Esophagus squamous epithelium (tissue), 5 donors: Measurements from ENCODE around the gene P2RY6. TPM values are rescaled to one million over a fixed set of nuclear protein-coding genes. Genes with fewer than 3 reads are reported as not detected.

ENCODE experiments used
- DNase-seq: peaks from one replicate; lab custom pipeline; 2025; lab: John Stamatoyannopoulos, UW
- H3K27ac ChIP-seq, 4 donors: fragments of 200-600 bp; sonication (generic); one replicate each; pipeline ENCODE4 v1.5.1; 2016 to 2019; ENCODE audit warnings: mild to moderate bottlenecking in 1 of 4
- H3K27me3 ChIP-seq, 4 donors: fragments of 200-600 bp; sonication (generic); 1 replicate in 3 of 4; 2 replicates in 1 of 4; pipeline versions ENCODE4 v1.5.1 to v1.6.0; 2017 to 2021; ENCODE audit warnings: antibody characterized with exemption in 1 of 4
- H3K36me3 ChIP-seq, 3 donors: fragments of 200-600 bp; sonication (generic); one replicate each; pipeline ENCODE4 v1.5.1; 2016 to 2019
- H3K4me1 ChIP-seq, 3 donors: fragments of 200-600 bp; sonication (generic); one replicate each; pipeline ENCODE4 v1.5.1; 2017 to 2019
- H3K4me3 ChIP-seq, 4 donors: fragments of 200-600 bp; sonication (generic); 1 replicate in 3 of 4; 2 replicates in 1 of 4; pipeline ENCODE4 v1.5.1; 2016 to 2019; ENCODE audit warnings: mild to moderate bottlenecking in 2 of 4, moderate library complexity in 1 of 4
- H3K9me3 ChIP-seq, 3 donors: fragments of 200-600 bp; sonication (generic); one replicate each; pipeline ENCODE4 v1.5.1; 2016 to 2019
- CTCF ChIP-seq, 6 experiments: fragments of 450-650 bp in 4 of 6; fragments of 200-600 bp in 2 of 6; sonication (generic) in 2 of 6; IDR thresholded peaks; one replicate each; pipeline ENCODE4 v1.5.1; 2016 to 2019; ENCODE audit warnings: antibody characterized with exemption in 6 of 6, mild to moderate bottlenecking in 4 of 6, moderate library complexity in 4 of 6
- POLR2A ChIP-seq, 4 donors: fragments of 450-650 bp; IDR thresholded peaks; one replicate each; pipeline ENCODE4 v1.6.1; 2017; ENCODE audit warnings: antibody characterized with exemption in 4 of 4, mild to moderate bottlenecking in 4 of 4, moderate library complexity in 3 of 4
- WGBS, 2 donors: methylation state at CpG; one replicate each; pipeline ENCODE4 v1.1.5; 2018; 5-methylcytosine and 5-hydroxymethylcytosine counted together
- intact Hi-C: fragments of 100-400 bp; cut with DNase I; formaldehyde crosslinking; loops from one replicate; pipeline ENCODE4 v1.15.0; 2022
- total RNA-seq, 4 donors: library from RNA; depleted of rRNA; stranded (reverse); fragments of >200 nt; gene quantifications; one replicate each; pipeline ENCODE4 v1.1.0, GENCODE V29; 2016
- donor health status: DM: yes; HTN: yes; CAD: no.

Gene P2RY6
- total RNA-seq, 4 donors from 2014 or later: 0.26 to 3.6 (median 1.3) TPM

GRCh38 chr11:73241300-73241699, 30.8 kb upstream of the P2RY6 start:
- H3K9me3 ChIP-seq: no peaks in the 10 kb centered on the region
- intact Hi-C loops: no loop called here
- H3K36me3 ChIP-seq: peaks cover 0 to 59% (median 0%) of the 10 kb centered on the region in 3 donors
- no peaks in the 10 kb centered on the region for H3K27me3 ChIP-seq
- no peak overlapping the region for H3K27ac ChIP-seq
- WGBS, 2 donors: 89 to 94% methylated on average over 4 of the region's 4 CpGs
- no peak for DNase-seq
- TF ChIP-seq POLR2A (IDR thresholded peaks at IDR 0.05) (no peak), CTCF (IDR thresholded peaks at IDR 0.05) (no peak)
- peaks cover 15 to 52% (median 27%) of the 10 kb centered on the region in 3 donors for H3K4me1 ChIP-seq
- no peak overlapping the region for H3K4me3 ChIP-seq

- TF ChIP-seq CTCF (IDR thresholded peaks at IDR 0.05) (peak; percentile 74 to 90 (median 82)), POLR2A (IDR thresholded peaks at IDR 0.05) (no peak)
- DNase-seq: no peak
- Histone ChIP-seq H3K9me3 (no peaks in the 10 kb centered on the region), H3K36me3 (peaks cover 0 to 48% (median 0%) of the 10 kb centered on the region in 3 donors), H3K4me1 (peaks cover 11 to 40% (median 21%) of the 10 kb centered on the region in 3 donors), H3K4me3 (peak overlapping the region in 1 of 4 donors; percentile 49), H3K27ac (peak overlapping the region in 1 of 4 donors; percentile 32), H3K27me3 (no peaks in the 10 kb centered on the region)
- 29 to 34% methylated on average over 5 to 7 of the region's 12 CpGs for WGBS, 2 donors
- intact Hi-C loops: no loop called here
Measured at GRCh38 chr11:73242251-73243092, 29.7 kb upstream of the P2RY6 start.

GRCh38 chr11:73243093-73243485, 29.0 kb upstream of the P2RY6 start:
- WGBS, 2 donors: 74 to 82% methylated on average over 5 to 8 of the region's 8 CpGs
- TF ChIP-seq CTCF (IDR thresholded peaks at IDR 0.05) (no peak), POLR2A (IDR thresholded peaks at IDR 0.05) (no peak)
- intact Hi-C loops: no loop called here

GRCh38 chr11:73244589-73245240, 27.4 kb upstream of the P2RY6 start:
- Histone ChIP-seq H3K4me1 (peaks cover 9 to 25% (median 17%) of the 10 kb centered on the region in 3 donors), H3K27me3 (no peaks in the 10 kb centered on the region), H3K9me3 (no peaks in the 10 kb centered on the region), H3K4me3 (no peak overlapping the region), H3K27ac (no peak overlapping the region), H3K36me3 (peaks cover 0 to 26% (median 0%) of the 10 kb centered on the region in 3 donors)
- intact Hi-C loops: no loop called here
- 63 to 80% methylated on average over 4 of the region's 4 CpGs for WGBS, 2 donors
- TF ChIP-seq CTCF (IDR thresholded peaks at IDR 0.05) (no peak), POLR2A (IDR thresholded peaks at IDR 0.05) (no peak)
- DNase-seq: no peak

More at GRCh38 chr11:73243093-73243485, 29.0 kb upstream of the P2RY6 start:
- peaks cover 11 to 34% (median 18%) of the 10 kb centered on the region in 3 donors for H3K4me1 ChIP-seq
- no peaks in the 10 kb centered on the region for H3K9me3 ChIP-seq
- no peak overlapping the region for H3K4me3 ChIP-seq
- DNase-seq: no peak
- H3K27ac ChIP-seq: no peak overlapping the region
- H3K36me3 ChIP-seq: peaks cover 0 to 42% (median 0%) of the 10 kb centered on the region in 3 donors
- H3K27me3 ChIP-seq: no peaks in the 10 kb centered on the region

- WGBS, 2 donors: 71 to 80% methylated on average over 4 to 6 of the region's 6 CpGs
- DNase-seq: no peak
- H3K4me3 ChIP-seq: no peak overlapping the region
- H3K27ac ChIP-seq: no peak overlapping the region
- H3K27me3 ChIP-seq: no peaks in the 10 kb centered on the region
- intact Hi-C loops: no loop called here
- TF ChIP-seq CTCF (IDR thresholded peaks at IDR 0.05) (no peak), POLR2A (IDR thresholded peaks at IDR 0.05) (no peak)
- peaks cover 4 to 17% (median 13%) of the 10 kb centered on the region in 3 donors for H3K4me1 ChIP-seq
- H3K36me3 ChIP-seq: peaks cover 0 to 22% (median 0%) of the 10 kb centered on the region in 3 donors
- H3K9me3 ChIP-seq: no peaks in the 10 kb centered on the region
Measured at GRCh38 chr11:73245461-73245860, 26.7 kb upstream of the P2RY6 start.
